ENCODE results near the gene DGCR8.

DNA sequence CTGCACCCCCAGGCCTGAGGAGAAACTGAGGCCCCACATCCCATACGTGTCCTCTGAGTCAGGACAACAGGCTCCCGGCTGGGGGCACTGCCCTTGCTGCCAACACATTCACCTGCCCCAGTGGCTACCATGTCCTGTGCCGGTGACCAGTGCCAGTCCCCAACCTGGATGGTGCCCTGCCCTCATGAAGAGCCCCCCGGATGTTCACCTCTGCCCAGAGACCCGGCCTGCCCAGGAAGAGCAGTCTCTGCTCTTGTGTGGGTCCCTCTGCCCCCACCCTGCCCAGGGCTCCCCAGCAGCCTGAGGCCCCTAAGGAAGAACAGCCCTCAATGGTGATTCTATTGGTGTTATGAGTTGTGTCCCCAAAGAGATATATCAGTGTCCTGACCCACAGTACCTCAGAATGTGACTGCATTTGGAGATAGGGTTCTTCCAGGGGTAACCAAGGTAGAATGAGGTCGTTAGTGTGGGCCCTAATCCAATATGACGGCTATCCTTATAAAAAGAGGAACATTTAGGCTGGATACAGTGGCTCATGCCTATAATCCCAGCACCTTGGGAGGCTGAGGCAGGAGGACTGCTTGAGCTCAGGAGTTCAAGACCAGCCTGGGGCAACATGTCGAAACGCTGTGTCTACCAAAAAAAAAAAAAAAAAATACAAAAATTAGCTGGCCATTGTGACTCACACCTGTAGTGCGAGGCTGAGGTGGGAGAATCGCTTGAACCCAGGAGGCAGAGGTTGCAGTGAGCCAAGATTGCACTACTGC lies 13.2 kb upstream of the DGCR8 start:
- TF ChIP-seq, protein P1, sequence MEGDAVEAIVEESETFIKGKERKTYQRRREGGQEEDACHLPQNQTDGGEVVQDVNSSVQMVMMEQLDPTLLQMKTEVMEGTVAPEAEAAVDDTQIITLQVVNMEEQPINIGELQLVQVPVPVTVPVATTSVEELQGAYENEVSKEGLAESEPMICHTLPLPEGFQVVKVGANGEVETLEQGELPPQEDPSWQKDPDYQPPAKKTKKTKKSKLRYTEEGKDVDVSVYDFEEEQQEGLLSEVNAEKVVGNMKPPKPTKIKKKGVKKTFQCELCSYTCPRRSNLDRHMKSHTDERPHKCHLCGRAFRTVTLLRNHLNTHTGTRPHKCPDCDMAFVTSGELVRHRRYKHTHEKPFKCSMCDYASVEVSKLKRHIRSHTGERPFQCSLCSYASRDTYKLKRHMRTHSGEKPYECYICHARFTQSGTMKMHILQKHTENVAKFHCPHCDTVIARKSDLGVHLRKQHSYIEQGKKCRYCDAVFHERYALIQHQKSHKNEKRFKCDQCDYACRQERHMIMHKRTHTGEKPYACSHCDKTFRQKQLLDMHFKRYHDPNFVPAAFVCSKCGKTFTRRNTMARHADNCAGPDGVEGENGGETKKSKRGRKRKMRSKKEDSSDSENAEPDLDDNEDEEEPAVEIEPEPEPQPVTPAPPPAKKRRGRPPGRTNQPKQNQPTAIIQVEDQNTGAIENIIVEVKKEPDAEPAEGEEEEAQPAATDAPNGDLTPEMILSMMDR (IDR thresholded peaks at IDR 0.05 in 8 of 11, conservative IDR thresholded peaks at IDR 0.05 in 3 of 11): no peak
- no peak for TF ChIP-seq POLR2A (IDR thresholded peaks at IDR 0.05)

Data from spleen (tissue), 7 donors.